ENCODE results near the gene PTDSS2.
"Not testable (repeated sequence)": the region's sequence is repeated elsewhere in the genome, so short reads cannot be mapped to it uniquely, and the experiment has no call there.

The PTDSS2 gene

DNA sequence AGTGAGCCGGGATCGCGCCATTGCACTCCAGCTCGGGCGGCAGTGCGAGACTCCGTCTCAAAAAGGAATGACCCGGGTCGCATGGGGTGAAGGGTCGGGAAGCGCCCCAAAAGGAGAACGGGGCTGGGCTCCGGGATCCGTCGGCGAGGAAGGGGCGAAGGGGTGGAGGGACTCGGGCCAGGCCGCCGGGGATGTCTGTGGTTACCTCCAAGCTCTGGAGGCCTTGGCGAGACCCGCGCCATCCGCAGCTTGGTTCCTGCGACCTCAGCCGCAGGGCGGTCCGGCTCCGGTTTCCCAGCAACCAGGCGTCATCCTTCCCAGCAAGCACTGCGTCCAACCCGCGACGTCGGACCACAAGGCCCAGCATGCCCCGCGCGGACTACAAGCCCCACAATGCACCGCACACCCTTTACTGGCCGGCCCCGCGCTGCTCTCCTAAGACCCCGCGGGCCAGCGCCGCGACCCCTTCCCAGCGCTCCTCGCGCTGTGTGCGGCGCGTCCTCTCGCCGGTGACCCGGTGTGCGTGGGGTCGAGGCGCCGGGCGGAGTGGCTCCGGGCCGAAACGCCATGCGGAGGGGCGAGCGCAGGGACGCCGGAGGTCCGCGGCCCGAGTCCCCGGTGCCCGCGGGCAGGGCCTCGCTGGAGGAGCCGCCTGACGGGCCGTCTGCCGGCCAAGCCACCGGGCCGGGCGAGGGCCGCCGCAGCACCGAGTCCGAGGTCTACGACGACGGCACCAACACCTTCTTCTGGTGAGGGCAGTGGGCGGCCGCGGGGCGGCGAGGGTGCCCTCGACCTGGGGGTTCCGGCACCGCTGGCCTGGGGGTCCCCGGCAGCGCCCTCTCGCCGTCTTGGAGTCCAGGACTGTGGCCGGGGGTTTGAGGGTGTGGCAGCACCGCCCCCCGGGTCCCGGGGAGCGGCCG, at the start of gene PTDSS2:
Gene PTDSS2, plus strand, starts transcription at position 391 of the 920 bp plus-strand sequence. Its CDS starts 177 bp downstream, at position 568.
- DNase-seq (ENCODE audit: low read depth), result peak; percentile 89

GRCh38 chr11:401196-401595, 48.9 kb upstream of the PTDSS2 start:
- not testable (repeated sequence) for DNase-seq (ENCODE audit: low read depth)

DNA sequence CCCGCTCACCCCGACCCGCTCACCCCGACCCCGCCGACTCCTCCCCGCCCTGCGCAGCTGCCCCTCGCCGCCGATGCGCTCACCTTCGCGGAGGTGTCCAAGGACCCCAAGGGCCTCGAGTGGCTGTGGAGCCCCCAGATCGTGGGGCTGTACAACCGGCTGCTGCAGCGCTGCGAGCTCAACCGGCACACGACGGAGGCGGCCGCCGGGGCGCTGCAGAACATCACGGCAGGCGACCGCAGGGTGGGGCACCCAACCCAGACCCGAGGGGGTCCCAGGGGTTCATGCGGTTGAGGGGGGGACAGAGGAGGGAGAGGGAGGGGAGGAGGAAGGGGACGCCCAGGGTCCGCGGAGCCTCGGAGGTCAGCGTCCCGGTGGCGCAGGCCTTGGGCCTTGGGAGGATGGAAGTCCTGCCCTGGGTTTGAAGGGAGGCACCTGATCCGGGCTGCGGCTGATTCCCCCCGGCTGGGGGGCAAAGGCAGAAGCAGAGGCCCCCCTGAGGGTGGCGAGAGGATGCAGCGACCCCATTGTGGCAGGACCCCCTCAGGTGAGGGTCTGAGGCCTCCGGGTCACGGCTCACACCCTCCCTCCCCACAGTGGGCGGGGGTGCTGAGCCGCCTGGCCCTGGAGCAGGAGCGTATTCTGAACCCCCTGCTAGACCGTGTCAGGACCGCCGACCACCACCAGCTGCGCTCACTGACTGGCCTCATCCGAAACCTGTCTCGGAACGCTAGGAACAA, 46.9 kb upstream of the PTDSS2 start:
- DNase-seq (ENCODE audit: low read depth), result no peak

DNA sequence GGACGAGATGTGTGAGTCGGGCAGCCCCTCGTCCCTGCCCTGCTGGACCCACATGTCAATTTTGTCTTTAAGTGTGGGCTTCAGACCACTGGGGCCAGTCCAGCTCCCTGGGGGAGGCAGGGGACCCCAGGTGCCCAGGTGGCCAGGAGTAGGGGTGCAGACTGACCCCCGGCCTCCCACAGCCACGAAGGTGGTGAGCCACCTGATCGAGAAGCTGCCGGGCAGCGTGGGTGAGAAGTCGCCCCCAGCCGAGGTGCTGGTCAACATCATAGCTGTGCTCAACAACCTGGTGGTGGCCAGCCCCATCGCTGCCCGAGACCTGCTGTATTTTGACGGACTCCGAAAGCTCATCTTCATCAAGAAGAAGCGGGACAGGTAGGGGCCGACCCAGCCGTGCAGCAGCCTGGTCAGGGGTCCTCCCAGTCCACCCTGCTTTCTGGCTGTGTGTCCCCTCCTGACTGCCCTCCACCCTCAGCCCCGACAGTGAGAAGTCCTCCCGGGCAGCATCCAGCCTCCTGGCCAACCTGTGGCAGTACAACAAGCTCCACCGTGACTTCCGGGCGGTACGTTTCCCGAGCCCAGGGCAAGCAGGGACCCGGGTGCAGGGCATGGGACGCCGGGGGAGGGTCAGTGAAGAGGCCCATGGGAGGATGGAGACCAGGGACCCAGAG, 46.2 kb upstream of the PTDSS2 start:
- no peak for DNase-seq (ENCODE audit: low read depth)

DNA sequence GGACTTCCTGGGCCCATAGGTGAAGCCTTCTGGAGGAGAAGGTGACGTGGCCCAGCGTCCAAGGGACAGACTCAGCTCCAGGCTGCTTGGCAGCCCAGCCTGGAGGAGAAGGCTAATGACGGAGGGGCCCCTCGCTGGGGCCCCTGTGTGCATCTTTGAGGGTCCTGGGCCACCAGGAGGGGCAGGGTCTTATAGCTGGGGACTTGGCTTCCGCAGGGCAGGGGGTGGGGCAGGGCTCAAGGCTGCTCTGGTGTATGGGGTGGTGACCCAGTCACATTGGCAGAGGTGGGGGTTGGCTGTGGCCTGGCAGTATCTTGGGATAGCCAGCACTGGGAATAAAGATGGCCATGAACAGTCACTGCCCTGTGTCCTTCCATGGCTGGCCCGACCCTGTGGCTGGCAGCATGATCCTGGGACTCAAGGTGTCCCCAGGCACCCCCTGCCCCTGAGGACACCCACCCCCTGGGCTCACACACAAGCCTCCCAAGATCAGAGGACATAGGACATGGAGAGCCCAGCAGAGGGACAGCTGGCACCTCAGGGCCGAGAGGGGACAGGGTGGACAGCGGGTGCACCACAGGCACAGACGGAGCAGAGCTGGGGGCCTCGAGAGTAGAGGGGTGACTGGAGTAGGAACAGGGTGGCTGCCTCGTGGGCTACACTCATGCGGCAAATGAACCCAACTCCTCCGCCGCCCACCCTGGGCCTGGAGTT, 45.4 kb upstream of the PTDSS2 start:
- DNase-seq (ENCODE audit: low read depth), result no peak

DNA sequence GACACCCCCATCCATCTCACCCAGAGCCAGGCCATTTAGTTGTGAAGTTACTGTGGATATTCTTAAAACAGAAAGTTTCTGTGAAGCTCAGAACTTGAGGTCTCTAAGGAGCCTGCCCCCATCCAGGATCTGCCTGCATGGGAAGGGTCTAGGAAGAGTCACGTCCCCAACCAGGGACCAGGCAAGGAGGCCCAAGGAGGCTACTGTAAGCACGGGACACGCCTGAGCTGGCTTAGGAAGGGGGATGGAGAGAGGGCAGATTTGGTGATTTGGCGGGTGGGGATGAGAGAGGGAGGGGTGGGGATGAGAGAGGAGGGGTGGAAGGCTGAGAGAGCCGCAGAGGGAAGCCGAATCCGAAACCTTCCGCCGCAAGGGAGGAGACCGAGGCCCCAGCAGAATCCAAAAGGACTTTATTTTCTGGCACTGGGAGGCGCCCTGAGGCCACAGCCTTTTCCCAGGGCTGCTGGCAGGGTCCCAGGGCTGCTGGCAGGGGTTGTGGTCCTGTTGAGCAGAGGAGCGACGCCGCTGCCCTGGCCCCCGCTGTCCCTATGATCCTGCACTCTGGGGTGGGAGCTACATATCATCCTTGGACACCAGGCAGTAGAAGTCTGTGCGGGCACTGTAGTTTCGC, 44.6 kb upstream of the PTDSS2 start:
- DNase-seq (ENCODE audit: low read depth), result no peak

DNA sequence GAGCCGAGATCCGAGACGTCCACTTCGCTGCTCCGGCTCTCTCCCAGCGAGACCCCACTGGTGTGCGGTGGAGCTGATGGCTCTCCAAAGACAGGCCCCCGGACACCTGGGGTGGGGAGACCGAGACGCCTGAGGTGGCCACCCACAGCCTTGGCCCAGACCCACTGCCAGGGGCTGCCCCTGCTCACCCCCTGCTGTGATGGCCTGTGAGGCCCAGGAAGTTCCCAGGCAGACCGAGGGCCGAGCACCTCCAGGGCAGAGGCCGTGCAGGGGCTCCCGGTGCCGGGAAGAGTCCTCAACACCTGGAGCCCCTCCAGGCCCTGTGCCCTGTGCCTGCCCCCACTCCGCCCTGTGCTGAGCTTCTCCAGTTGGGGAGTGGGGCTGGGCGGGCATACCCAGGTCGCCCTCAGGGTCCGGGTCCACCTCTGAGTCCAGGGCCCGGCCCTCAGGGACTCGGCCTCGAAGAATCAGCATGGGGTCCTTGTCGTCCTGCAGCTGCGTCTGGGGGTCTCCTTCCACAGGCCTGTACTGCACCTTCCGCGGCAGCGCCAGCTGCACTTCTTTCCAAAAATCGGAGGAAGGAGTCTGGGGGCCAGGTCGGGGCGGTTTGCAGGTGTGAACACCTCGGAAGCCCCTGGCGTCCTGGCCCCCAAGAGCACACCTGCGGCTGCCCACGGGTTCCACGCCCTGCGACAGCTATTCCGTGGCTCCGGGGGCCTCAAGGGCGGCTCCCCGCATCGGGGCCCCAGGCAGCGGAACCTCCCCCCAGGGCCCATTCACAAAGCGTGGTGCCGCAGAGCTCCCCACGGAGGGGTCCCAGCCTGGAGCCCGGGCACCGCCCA, 43.9 kb upstream of the PTDSS2 start:
- no peak for DNase-seq (ENCODE audit: low read depth)

GRCh38 chr11:406796-407650, 43.1 kb upstream of the PTDSS2 start:
- peak; percentile 89 for DNase-seq (ENCODE audit: low read depth)

GRCh38 chr11:407651-408123, 42.4 kb upstream of the PTDSS2 start:
- no peak for DNase-seq (ENCODE audit: low read depth)

- no peak for DNase-seq (ENCODE audit: low read depth)
Observed at GRCh38 chr11:408154-409007, 41.7 kb upstream of the PTDSS2 start.

DNA sequence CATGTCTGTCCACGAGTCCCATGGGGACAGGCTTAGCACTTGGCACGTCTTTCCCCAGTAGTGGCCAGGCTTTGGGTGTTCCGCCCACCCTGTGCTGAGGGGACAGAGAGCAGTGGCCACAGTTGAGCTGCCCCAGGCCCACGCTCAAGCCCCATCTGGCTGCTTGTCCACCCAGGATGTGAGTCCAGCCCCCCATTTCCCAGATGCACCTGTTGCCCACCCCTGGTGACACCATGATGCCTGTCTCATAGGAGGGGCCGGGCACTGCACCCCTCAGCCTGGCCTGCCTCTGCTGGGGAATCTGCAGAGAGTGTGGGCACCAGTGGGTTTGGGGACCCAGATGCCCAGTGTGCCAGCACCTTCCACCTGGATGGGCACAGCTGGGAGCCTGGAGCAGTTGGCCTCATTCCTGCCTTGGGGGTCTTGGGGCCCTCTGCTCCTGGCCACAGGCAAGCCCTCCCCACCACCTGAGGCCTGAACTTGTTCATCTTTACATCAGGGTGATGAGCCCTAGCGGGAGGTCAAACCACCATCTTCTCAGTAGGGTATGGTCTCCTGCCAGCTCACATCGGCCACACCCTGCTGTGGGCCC, 41.0 kb upstream of the PTDSS2 start:
- DNase-seq (ENCODE audit: low read depth), result no peak

- no peak for DNase-seq (ENCODE audit: low read depth)
Observed at GRCh38 chr11:409600-410483, 40.2 kb upstream of the PTDSS2 start.

- not testable (repeated sequence) for DNase-seq (ENCODE audit: low read depth)
Observed at GRCh38 chr11:410711-411110, 39.4 kb upstream of the PTDSS2 start.

DNA sequence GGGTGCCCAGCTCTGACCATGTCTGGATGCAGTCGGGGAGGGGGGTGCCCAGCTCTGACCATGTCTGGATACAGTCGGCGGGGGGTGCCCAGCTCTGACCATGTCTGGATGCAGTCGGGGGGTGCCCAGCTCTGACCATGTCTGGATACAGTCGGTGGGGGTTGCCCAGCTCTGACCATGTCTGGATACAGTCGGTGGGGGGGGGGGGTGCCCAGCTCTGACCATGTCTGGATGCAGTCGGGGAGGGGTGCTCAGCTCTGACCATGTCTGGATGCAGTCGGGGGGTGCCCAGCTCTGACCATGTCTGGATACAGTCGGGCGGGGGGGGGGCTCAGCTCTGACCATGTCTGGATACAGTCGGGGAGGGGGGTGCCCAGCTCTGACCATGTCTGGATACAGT, 38.6 kb upstream of the PTDSS2 start:
- not testable (repeated sequence) for DNase-seq (ENCODE audit: low read depth)

GRCh38 chr11:412641-413119, 37.4 kb upstream of the PTDSS2 start:
- DNase-seq (ENCODE audit: low read depth), result no peak

GRCh38 chr11:413120-414081, 36.7 kb upstream of the PTDSS2 start:
- no peak for DNase-seq (ENCODE audit: low read depth)

Data from activated T-helper 1 cell treated with Interleukin-2 at 50 U/mL for 16 hours (primary cell).